SU-DHL-6 (cell line): Measurements from ENCODE around the gene MEIKIN.

ENCODE experiments used
- CTCF ChIP-seq: fragments of 200-600 bp; sonication (generic); IDR thresholded peaks from one replicate; pipeline ENCODE4 v1.5.1; 2017; ENCODE audit warnings: antibody characterized with exemption, mild to moderate bottlenecking, low read length, moderate library complexity; ENCODE audit not compliant: insufficient read depth, poor library complexity, severe bottlenecking
- EZH2phosphoT487 ChIP-seq: fragments of 200-600 bp; sonication (generic), shearing (Covaris generic); conservative IDR thresholded peaks from 2 replicates; pipeline ENCODE4 v1.6.1; 2018; ENCODE audit warnings: mild to moderate bottlenecking, antibody characterized with exemption, low read length, moderate library complexity, mixed read lengths

GRCh38 chr5:131947445-131947844 is 2.0 kb upstream of the MEIKIN start:
- TF ChIP-seq CTCF, result no peak
- no peak for TF ChIP-seq EZH2phosphoT487
